Measurements from ENCODE around the gene IVL.

Gene IVL

DNA sequence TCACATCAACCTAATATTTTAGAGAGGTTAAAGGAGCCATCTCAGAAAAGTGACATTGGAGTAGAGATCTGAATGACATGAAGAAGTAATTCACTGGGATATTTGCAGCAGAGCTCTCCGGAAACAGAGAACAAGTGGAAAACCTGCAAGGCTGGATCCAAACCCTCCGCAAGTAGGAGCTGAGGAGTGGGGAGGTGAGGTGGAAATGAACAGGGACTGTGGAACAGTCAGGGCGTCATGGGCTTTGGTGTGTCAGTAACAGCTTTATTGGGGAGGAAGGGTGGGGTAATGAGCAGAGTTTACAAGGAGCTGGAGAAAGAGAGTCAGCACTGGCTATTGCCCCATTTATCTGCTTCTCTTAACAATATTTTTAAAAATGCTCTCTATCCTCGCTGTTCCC is 9.3 kb upstream of the IVL start:
- DNase-seq, result no peak

DNA sequence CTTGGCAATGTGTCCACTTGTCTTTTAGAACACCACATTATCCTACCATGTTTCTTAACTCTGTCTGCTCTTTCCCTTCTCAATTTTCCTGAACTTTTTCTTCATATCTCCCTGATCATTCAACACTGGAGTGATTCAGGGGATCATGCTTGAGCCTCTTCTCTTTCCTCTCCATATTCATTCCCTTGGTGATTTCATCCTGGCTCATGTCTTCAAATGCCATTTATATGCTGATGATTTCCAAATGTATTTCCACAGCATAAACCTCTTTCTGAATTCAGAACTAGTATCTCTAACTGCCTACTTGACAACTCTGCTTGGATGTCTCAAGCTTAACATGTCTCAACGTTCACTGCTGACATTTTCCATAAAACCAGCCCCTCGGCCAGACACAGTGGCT is 8.5 kb upstream of the IVL start:
- no peak for DNase-seq

DNA sequence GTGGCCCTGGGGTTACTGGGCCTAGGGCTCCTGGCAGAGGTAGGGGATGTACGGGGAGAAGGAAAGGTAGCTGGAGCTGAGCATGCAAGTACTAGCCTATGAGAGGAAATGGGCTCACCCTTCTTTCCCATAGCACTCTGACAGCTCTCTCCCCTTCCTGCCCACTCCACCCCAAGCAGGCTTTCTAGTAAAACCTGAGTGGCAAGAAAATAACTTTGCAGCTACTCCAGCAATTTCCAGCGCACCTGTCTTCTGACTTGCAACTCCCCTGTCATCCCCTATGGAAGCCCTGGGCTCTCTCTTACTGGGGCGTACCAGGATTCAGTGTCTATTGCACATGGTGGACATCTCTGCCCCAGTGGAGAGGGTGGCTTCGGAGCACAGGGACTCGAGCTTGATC is 6.7 kb upstream of the IVL start:
- no peak for DNase-seq

DNA sequence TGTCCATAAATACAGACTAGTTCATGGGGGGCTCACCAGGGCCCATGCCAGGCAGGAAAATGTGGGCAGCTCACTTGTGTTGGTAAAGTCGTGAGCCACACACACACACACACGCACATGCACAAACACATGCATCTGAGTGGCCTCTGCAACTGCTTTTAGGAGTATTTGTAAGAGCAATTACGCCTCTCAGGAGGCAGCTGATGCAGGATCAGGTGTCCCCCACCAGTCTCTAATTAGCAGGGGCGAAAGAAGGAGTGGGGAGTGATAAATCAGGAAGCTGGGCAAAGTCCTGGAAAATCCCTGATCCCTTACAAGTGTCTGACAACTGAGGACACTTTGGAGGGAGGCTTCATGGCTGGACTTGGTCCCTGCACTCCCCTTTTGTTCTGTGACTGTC is 5.7 kb upstream of the IVL start:
- no peak for DNase-seq

DNA sequence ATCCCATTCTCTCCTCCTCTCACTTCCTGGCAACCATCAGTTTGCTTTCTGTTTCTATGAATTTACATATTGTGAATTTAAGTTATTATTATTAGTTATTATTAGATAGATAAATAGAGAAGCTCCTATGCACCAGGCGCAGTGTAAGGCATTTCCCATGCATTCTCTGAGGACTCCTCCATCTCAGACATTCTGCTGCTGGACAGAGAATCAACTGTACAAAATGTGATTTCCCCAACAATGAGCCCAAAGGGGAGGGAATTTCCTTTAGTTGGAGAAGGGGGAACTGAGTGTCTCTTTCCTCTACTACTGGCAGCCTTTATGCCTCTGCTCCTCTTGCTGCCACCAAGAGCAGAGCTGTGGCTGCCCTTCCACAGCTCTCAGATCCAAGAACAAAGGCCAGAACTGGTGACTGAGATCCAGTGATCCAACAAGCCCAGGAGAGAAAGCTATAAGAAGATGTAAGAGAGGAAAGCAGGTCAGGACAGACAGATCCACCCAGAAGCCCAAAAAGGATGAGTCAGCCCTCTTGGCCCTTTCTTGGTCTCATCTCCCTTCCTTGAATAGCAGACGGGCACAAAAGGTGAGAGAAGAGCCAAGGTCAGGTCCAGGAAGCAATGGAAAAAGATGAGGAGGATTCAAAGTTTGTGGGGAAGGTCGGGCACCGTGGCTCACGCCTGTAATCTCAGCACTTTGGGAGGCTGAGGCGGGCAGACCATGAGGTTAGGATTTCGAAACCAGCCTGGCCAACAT is 3.5 kb upstream of the IVL start:
- DNase-seq, result no peak

DNA sequence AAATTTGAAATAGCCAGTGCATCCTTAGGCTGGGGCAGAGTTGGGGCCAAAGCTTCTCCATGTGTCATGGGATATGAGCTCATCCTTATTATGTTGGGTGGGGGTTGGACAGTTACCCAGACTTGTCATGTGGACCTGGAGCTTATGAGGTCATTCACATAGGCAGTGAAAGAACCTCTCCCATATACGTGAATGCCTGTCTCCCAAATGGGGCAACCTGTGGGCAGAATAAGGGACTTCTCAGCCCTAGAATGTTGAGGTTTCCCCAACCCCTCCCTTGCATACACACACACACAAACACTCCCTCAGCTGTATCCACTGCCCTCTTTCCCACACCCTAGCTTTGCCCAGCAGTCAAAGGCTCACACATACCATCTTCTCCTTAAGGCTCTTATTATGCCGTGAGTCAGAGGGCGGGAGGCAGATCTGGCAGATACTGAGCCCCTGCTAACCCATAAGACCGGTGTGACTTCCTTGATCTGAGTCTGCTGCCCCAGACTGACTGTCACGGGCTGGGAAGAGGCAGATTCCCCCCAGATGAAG is 2.3 kb upstream of the IVL start:
- DNase-seq, result no peak

DNA sequence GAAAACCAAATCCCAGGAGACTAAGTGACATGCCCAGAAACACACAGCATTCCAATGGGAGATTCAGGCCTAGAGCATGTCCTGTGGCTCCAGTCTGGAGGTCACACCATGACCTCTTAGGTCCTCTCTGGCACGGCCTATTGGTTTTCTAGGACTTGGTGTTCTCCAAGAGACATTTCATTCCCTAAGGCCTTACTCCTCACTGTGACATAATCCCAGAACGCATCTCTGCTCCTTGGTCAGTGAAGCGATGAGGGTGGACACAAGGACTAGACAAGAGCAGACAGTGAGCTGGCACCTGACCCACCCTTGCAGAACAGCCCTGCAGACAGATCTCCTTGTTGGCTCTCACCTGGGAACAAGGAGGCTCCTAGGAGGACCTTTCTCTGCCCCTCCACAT is 860 bp downstream of the IVL start:
- no peak for DNase-seq

DNA sequence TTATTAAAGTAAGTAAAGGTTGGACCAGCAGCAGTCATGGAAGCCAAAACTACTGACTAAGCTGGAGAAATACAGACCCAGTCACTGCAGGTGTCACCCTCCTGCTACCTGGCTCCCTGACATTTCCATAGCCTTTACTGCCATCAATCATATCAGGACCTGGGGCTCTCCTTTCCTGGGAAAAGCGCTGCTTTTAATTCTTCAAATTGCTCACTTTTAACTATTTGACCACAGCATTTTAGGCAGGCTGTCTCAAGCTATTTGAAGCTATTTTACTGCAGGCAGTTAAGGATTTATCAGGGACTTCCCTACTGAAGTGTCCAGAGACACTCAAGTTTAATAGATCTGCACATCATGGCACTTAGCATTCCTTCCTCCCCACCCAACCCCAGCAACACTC is 4.1 kb downstream of the IVL start:
- no peak for DNase-seq

DNA sequence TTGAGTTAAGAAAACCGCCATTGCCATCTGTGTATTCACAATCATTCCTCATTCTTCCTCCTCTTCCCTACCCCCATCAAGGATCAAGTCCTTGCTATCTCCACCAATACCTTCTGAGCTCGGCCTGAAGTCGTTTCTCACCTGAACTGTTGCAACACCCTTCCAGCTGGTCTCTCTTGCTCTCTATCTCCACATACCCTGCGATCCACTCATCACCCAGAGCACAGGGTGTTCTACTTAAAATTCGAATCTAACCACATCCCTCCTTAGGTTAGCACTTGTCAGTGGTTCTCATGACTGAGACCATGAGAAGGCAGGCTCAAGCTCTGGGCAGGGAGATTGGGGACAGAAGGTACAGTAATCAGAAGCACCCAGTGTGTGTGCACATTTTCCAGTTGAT is 4.6 kb downstream of the IVL start:
- no peak for DNase-seq

DNA sequence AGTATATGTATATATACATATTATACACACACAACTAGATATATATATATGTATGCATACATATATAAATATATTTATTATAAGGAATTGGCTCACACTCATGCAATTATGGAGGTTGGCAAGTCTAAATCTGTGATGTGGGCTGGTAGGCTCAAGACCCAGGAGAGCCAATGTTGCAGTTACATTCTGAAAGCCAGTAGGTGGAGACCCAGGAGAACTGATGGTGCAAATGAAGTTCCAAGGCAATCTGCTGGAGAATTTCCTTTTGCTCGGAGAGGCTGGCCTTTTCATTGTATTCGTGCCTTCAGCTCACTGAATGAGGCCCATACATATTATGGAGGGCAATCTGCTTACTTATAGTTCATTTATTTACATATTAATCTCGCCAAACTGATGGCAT is 9.4 kb downstream of the IVL start:
- no peak for DNase-seq

DNA sequence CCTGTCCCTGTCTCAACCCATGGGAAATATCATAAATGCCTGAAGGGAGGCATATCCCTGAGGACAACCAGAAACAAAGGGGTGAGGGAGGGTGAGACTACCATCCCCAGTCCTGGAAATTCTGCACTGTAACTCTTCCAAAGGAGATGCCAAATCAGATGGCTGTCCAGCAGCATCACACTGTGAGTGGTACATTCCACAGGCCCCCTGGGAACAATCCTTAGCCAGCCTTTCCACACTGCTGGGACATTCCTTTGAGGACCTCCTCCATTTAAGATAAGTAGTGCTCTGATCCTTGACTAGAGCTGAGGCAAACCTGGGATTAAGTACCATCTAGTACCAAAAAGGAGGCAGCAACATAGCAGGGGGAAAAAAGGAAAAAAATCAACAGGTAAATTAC is 10.7 kb downstream of the IVL start:
- DNase-seq, result no peak

DNA sequence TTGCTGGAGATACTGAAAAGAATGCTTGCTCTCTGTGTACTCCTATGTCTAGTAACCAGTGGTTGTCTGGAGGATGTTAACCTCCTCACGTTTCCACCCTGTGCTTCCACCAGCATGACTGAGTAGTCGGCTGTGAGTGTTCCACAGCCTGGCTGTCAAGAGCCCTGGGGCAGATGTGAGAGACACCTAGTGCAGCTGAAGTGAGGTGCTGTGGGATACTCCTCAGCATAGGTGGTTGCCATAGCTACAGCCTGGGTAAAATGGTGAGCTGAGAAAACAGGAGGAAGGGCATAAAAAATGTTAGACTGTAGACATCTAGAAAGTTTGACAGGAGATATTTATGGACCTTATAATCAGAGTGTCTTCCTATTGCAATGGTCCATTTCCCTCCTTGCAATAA is 15.8 kb downstream of the IVL start:
- DNase-seq, result no peak

DNA sequence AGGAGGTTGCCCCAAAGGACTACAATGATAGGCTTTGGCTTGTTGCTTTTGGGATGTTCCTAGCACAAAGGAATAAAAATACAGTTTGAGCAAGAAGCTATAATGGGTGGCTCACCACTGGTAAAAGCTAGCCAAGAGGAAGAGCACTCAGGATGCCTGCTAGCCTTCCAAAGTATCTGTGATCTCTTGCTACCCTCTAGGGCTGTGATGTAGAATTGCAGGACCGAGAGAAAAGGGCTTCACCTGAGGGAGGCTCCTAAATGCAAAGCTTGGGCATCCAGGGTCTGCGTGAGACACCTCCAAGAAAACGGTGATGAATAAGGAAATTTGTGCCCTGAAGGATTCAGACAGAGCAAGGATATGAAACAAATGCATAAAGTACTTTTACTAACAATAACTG is 17.7 kb downstream of the IVL start:
- DNase-seq, result peak in 1 of 2 experiments; percentile 23

DNA sequence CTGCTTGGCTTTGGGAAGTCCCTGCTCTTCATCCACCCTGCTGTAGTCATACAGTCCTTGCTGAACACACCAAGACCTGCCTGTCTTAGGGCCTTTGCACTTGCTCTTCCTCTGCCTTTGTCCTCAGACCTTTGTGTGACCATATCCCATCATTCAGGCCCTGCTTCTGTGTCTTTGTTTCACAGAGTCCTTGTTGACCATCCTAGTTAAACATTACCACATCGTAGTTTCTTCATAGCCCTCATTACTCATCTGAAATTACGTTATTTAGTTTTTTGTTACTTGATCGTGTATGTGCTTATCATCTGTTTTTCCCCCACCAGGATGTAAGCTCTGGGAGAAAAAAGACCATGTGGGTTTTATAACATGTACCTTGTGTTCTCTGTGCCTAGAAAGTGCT is 20.3 kb downstream of the IVL start:
- DNase-seq, result no peak

DNA sequence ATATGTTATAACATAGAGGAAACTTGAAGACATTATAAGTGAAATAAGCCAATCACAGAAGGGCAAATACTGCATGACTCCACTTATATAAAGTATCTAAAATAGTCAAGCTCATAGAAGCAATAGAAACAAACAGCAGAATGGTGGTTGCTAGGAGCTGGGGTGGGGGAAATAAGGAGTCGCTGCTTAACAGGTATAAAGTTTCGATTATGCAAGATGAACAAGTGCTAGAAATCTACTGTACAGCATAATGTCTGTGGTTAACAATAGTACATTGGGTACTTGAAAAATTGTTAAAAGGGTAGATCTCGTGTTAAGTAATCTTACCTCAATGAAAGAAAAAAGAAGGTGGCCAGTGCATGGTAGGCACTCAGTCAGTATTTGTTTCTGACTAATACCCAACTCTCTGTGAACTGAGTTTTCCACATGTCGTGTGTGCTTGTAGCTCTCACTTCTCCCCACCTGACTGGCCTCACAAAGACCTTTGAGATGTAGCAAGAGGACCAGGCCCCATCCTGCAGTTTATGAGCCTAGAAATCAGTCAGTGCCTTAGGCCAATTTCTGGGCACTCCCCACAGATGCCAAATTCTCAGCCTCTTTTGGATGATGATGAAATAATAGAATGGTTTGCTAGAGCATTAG is 23.9 kb downstream of the IVL start:
- no peak for DNase-seq

DNA sequence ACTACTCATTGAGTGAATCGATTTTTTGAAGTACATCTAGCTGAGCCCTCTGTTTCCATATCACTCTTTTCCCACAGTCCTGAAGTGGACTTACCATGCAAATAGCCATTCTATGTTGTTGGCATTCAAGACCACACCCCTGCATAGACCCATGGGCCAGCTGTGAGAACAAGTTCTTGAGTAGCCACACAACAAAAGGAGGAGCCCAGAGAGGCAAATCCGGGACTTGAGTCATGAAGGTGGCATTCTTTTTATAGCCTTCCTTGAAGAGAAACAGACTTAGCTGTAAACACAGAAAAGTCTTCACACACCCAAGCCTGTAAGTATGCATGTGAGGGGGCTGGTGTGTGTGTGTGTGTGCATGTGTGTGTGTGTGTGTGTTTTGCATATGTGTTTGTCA is 24.9 kb downstream of the IVL start:
- DNase-seq, result no peak

DNA sequence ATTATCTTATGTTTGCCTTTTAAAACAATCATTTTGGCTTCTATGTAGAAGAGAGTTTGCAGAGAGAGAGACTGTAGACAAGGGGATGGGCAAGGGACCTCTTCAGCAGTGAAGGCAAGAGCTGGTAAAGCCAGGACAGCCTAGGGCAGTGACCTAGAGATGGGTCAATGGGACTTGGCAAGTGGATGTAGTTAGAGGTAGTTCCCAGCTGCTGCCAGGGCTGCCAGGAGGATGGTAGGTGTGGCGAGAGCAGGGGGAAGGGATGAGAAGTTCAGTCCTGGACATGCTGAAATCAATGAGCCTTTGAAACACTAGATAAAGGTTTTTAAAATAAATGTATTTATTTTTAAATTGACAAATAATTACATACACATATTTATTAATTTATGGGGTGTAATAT is 32.3 kb downstream of the IVL start:
- no peak for DNase-seq

DNA sequence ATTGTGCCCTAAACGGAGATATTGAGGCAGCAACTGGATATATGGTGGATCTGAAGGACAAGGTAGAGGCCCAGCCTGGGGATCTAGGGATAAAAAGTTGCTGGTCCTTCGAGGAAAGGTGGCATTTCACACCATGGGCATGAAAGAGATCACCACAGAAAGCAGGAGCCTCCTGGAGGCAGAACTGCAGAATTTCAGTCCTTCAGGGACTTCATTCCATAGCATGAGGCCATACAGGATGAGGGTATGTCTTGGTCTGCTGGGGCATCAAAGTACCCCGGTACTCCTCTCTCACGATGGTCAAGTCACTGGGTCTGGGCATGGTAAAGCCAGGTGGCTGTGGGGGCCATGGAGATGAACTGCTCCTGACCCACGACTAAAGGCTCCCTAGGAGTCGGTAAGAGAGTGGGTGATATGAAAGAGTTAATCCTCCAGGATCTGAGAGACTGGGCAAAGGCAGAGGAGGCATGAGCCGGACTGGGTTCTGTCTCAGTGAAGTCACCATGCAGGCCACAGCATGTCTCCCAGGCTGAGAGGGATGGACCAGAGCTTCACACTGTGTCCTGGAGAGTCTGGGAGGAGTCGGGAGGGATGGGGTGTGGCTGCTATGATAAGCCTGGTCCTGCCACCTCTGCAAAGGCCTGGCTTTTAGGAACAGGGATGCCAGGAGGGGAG is 32.8 kb downstream of the IVL start:
- DNase-seq, result no peak

DNA sequence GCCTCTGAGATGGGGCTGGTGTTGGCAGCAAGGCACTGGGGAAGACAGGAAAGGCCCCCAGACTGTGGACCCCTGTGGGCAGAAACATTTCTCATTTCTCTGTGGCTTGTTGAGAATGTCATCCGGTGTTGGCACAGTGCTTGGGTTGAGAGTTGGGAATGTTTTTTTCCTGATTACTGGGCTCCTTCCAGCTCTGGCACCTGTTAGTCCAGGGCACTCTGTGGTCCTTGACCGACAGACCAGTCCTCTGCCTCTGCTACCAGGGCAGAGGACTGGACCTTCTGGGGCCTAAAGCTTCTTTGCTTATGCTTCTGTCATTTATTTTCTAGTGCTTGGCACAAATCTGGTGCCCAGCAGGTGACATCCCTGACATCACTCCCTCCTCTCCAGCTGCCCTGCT is 33.8 kb downstream of the IVL start:
- DNase-seq, result no peak

DNA sequence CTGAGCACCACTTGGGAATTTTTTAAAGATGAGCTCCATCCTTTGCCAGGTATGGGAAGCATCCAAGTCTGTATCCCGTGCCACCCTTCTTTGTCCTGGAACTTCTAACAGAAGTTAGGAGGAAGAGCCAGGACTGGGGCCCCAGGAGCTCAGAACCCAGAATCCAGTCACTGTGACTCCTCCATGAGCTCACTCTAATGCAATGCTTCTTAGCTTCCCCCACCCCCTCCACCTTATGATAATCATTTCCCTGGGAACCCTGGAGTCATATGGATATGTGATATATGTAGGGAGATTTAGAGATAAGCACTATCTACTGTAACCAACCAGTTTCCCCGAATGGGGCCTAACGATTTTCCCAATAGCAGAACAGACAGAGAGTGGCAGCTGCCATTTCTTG is 37.9 kb downstream of the IVL start:
- DNase-seq, result no peak

DNA sequence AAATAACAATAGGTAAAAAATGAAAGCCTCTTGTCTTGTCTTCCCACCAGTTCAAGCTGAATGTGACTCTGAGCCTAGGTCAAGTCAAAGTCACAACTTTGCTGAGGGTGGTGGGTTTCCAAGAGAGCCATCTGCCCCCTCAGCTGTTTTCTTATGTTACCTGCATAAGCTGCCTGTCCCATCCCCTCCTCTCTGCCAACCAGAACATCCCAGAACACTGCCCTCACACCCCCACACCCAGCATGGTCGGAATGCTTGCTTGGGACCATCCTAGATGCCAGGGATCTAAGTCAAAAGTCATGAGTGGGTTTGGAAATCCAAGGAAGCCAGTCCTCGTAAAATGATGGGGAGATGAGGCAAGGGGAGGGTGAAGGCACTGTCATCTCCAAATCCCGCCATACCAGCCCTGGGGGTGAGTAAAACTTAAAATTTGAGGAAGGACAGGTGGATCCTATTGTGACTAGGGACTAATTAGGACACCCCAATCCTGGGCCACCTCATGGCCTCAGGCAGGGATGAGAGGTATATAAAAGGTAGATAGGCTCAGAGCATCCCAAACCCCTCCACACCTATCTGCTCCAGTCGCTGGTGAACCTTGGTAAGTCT is 38.4 kb downstream of the IVL start, which contains the start of gene SPRR5:
SPRR5 (plus strand) TSS at position 556 of the 606 bp plus-strand sequence. CDS start 1,349 bp downstream, outside the sequence.
- no peak for DNase-seq

DNA sequence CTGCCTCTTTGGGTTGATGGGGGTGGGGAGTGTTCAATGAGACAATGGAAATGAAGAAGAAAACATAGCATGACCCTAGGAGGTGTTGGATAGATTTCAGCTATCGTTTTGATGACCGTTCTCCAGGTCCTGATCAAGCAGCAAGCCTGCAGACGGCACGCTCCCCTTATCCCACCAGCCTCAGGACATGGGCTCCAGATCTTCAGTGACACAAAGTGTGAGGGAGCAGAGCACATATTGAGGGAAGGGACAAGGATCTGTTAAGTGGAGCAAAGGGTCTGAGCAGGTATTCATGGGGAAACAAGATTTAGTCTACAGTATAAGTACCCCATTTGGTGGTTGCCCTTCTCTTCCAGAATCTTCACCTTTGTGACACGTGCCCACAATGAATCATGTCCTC is 43.4 kb downstream of the IVL start:
- DNase-seq, result no peak

DNA sequence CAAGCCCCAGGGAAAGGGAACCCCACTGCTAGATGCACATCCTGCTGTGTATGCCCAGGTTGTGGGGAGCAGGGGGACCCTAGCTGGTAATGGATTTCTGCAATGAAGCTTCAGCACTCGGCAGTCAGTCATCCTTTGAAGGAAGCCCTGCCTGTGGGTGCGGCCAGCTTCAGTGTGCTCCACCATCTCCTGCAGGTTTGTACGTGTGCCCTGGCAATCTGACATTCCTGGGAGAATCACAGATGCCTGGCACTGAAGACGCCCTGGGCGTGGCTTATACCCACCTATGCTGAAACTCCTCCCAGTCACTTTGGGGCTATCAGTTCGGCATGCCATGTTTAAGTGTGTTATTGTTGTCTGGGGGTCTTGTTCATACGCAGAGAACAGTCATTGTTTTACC is 45.4 kb downstream of the IVL start:
- DNase-seq, result no peak

DNA sequence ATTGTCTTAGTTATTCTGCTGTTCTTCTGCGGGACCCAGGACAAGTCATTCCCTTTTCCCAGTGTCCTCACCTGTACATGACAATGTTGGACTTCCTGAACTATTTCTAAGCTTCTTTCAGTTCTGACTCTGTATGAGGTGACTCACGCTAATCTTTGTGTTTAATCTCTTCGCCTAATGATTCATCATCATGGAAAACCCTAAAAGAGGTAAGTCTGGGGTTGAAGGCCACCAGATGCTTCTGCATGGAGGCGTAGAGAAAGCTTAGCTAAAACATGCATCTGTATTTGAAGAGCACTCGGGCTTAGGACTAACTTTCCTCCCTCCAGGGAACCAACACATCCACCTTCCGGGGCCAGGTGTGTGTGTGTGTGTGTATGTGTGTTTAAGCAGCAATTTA is 46.1 kb downstream of the IVL start:
- no peak for DNase-seq

Data from SW 1271 (cell line).